Measurements from ENCODE around the gene GPAM. TPM values are rescaled to one million over a fixed set of nuclear protein-coding genes. Genes with fewer than 3 reads are reported as not detected.

The GPAM gene
- polyA plus RNA-seq, 3 donors = 0.37 to 1.3 (median 0.59) TPM

GRCh38 chr10:112139176-112139575 lies 44.4 kb downstream of the GPAM start:
- H3K36me3 Mint-ChIP-seq = no peaks in the 10 kb centered on the region
- no peaks in the 10 kb centered on the region for H3K79me2 ChIP-seq (ENCODE audit: insufficient read depth, low read length)
- no peak overlapping the region for H3K4me2 ChIP-seq (replicated peaks; ENCODE audit: extremely low read depth, low read length, poor library complexity, severe bottlenecking)
- H3K27me3 ChIP-seq (ENCODE audit: control insufficient read depth in 2 of 2, insufficient read depth in 2 of 2, low read length in 2 of 2) = no peaks in the 10 kb centered on the region
- peaks cover 0 to 4% (median 2%) of the 10 kb centered on the region in 7 donors for H3K9me3 Mint-ChIP-seq
- H3K4me3 Mint-ChIP-seq = peak overlapping the region in 1 of 2 donors; percentile 12
- H3K9ac ChIP-seq (ENCODE audit: insufficient read depth, low read length, poor library complexity, severe bottlenecking) = no peak overlapping the region
- no peaks in the 10 kb centered on the region for H3K9me3 ChIP-seq (replicated peaks in 1 of 2; ENCODE audit: control insufficient read depth in 1 of 2, insufficient read depth in 1 of 2, low read length in 2 of 2)
- H2AFZ ChIP-seq (ENCODE audit: insufficient read depth, low read depth, low read length, poor library complexity, severe bottlenecking) = no peak overlapping the region
- H3K36me3 ChIP-seq (replicated peaks in 1 of 2; ENCODE audit: control insufficient read depth in 1 of 2, insufficient read depth in 2 of 2, low read length in 2 of 2) = no peaks in the 10 kb centered on the region
- peaks cover 0 to 3% of the 10 kb centered on the region in 2 donors for H3K4me1 ChIP-seq (ENCODE audit: control insufficient read depth in 1 of 2, insufficient read depth in 2 of 2, low read length in 2 of 2)
- no peak for DNase-seq
- H3K27ac ChIP-seq (ENCODE audit: low read depth in 1 of 2, low read length in 2 of 2) = no peak overlapping the region
- no peaks in the 10 kb centered on the region for H4K20me1 ChIP-seq (ENCODE audit: insufficient read depth, low read length)
- no peak for TF ChIP-seq CTCF (IDR thresholded peaks at IDR 0.05)
- peaks cover 2 to 7% (median 2%) of the 10 kb centered on the region in 3 donors for H3K27me3 Mint-ChIP-seq (ENCODE audit: low read depth in 3 of 3)
- intact Hi-C loops (cut with micrococcal nuclease) = no loop called here
- 93% methylated on average over 5 of the region's 7 CpGs for WGBS (ENCODE audit: insufficient coverage)
- H3K4me3 ChIP-seq (replicated peaks in 1 of 3; ENCODE audit: low read depth in 2 of 3, low read length in 3 of 3) = no peak overlapping the region
- peaks cover 3% of the 10 kb centered on the region for H3K4me1 Mint-ChIP-seq
- no peak overlapping the region for H3K27ac Mint-ChIP-seq

- no peak overlapping the region for H3K27ac ChIP-seq (ENCODE audit: low read depth in 1 of 2, low read length in 2 of 2)
- no peak overlapping the region for H2AFZ ChIP-seq (ENCODE audit: insufficient read depth, low read depth, low read length, poor library complexity, severe bottlenecking)
- no peaks in the 10 kb centered on the region for H3K79me2 ChIP-seq (ENCODE audit: insufficient read depth, low read length)
- no peaks in the 10 kb centered on the region for H4K20me1 ChIP-seq (ENCODE audit: insufficient read depth, low read length)
- H3K27me3 Mint-ChIP-seq (ENCODE audit: low read depth in 3 of 3) = peaks cover 1 to 11% (median 2%) of the 10 kb centered on the region in 3 donors
- intact Hi-C loops (cut with micrococcal nuclease) = no loop called here
- DNase-seq = peak; percentile 15 to 42 (median 23)
- H3K27me3 ChIP-seq (ENCODE audit: control insufficient read depth in 2 of 2, insufficient read depth in 2 of 2, low read length in 2 of 2) = no peaks in the 10 kb centered on the region
- H3K36me3 Mint-ChIP-seq = no peaks in the 10 kb centered on the region
- no peaks in the 10 kb centered on the region for H3K36me3 ChIP-seq (replicated peaks in 1 of 2; ENCODE audit: control insufficient read depth in 1 of 2, insufficient read depth in 2 of 2, low read length in 2 of 2)
- H3K9ac ChIP-seq (ENCODE audit: insufficient read depth, low read length, poor library complexity, severe bottlenecking) = no peak overlapping the region
- WGBS (ENCODE audit: insufficient coverage) = 74% methylated on average over 6 of the region's 13 CpGs
- H3K4me3 Mint-ChIP-seq = no peak overlapping the region
- peaks cover 0 to 4% (median 2%) of the 10 kb centered on the region in 7 donors for H3K9me3 Mint-ChIP-seq
- no peaks in the 10 kb centered on the region for H3K9me3 ChIP-seq (replicated peaks in 1 of 2; ENCODE audit: control insufficient read depth in 1 of 2, insufficient read depth in 1 of 2, low read length in 2 of 2)
- H3K4me2 ChIP-seq (replicated peaks; ENCODE audit: extremely low read depth, low read length, poor library complexity, severe bottlenecking) = no peak overlapping the region
- peaks cover 3% of the 10 kb centered on the region for H3K4me1 Mint-ChIP-seq
- H3K27ac Mint-ChIP-seq = peak overlapping the region in 1 of 7 donors; percentile 4
- no peak overlapping the region for H3K4me3 ChIP-seq (replicated peaks in 1 of 3; ENCODE audit: low read depth in 2 of 3, low read length in 3 of 3)
- H3K4me1 ChIP-seq (ENCODE audit: control insufficient read depth in 1 of 2, insufficient read depth in 2 of 2, low read length in 2 of 2) = peaks cover 0 to 3% of the 10 kb centered on the region in 2 donors
- TF ChIP-seq CTCF (IDR thresholded peaks at IDR 0.05) = peak; percentile 93
Observed at GRCh38 chr10:112137154-112137987, 46.2 kb downstream of the GPAM start.

Measured in CD14-positive monocyte (primary cell).